Activated CD8-positive, alpha-beta memory T cell treated with anti-CD3 and anti-CD28 coated beads for 1 hour (primary cell): ENCODE results near the gene TRABD.

ENCODE experiments used
- DNase-seq, 2 donors: peaks; one replicate each; pipeline ENCODE4 v3.0.0-alpha.2; 2020; ENCODE audit warnings: low read depth in 1 of 2; ENCODE audit errors: extremely low read depth in 1 of 2

The TRABD gene

DNA sequence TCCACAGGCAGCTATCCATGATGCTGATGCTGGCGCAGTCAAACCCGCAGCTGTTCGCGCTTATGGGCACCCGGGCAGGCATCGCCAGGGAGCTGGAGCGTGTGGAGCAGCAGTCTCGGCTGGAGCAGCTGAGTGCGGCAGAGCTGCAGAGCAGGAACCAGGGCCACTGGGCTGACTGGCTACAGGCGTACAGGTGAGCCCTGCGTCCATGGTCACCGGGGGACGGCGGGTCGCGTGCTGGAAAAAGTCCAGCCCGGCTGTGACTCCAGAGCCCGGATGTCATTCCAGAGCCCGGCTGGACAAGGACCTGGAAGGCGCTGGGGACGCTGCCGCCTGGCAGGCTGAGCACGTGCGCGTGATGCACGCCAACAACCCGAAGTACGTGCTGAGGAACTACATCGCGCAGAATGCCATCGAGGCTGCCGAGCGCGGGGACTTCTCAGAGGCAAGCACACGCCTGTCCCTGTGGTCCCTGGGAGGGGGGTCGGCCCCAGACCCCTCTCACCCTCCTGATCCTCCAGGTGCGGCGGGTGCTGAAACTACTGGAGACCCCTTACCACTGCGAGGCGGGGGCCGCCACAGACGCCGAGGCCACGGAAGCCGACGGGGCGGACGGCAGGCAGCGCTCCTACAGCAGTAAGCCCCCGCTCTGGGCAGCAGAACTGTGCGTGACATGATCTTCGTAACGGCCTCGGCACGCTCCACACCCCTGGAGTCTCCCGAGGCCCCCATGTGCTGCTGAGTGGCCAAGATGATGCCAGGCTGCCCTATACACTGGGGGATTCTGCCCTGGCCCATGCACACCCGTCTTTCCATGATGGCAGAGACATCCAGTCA is 31.2 kb downstream of the TRABD start:
- DNase-seq, result no peak

DNA sequence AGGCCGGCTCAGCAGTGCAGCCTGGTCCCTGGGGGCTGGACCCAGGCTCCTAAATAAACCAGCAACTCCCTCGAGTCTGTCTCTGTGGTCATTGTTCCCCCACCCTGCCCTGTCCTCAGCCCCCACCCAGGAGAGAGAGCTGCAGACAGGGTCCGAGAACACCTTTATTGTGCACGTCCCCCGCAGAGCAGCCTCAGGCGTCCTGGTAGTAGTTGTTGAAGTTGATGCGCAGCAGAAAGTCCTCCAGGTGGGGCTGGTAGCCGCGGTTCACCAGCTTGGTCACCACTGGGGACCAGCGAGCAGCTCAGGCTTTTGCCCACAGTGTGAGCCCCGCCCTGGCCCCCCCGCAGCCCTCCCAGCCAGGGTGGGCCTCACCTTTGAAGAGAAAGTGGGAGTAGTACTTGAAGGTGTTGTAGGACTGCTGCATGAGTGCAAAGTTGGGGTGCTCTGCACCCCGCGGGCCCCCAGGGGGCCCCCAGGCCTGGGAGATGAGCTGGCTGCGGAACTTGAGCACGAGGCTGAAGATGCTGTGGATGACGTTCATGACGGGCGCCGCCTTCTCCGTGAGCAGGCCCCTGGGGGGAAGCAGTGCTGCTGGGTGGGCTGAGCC is 31.9 kb downstream of the TRABD start:
- DNase-seq, result no peak

DNA sequence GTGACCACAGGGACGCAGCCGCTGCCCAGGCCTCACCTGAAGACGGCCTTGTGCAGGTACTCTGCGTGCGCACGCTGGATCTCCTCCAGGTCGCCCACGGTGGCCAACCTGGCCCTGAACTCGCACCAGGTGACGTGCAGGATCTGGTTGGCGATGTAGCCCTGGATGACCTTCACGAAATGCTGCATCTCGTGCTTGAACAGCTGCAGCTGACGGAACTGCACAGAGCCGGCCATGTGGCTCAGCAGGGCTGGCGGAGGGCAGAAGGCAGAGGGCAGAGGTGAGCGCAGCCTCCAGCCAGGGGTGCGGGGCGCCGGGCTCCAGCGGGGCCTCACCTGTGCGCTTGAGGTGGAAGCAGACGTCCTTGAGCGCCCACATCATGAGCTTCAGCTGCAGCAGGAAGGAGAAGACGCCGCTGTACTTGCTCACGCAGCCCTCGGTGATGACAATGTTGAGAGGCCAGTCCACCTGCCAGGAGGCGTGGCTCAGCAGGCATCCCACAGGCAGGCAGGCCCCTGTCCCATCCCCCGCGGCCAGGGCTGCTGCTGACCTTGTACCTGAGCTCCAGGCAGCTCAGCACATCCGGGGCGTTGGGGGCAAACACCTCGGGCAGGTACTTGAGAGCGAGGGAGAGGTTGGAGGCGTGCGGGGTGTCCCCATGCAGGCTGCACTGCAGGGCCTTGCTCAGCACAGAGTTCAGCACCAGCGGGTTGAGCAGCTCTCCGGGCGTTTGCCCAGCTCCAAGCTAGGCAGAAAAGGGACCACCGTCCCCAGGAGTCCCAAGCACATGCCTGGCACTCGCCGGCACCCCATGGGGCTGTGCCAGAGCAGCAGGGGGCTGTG is 32.7 kb downstream of the TRABD start:
- no peak for DNase-seq

DNA sequence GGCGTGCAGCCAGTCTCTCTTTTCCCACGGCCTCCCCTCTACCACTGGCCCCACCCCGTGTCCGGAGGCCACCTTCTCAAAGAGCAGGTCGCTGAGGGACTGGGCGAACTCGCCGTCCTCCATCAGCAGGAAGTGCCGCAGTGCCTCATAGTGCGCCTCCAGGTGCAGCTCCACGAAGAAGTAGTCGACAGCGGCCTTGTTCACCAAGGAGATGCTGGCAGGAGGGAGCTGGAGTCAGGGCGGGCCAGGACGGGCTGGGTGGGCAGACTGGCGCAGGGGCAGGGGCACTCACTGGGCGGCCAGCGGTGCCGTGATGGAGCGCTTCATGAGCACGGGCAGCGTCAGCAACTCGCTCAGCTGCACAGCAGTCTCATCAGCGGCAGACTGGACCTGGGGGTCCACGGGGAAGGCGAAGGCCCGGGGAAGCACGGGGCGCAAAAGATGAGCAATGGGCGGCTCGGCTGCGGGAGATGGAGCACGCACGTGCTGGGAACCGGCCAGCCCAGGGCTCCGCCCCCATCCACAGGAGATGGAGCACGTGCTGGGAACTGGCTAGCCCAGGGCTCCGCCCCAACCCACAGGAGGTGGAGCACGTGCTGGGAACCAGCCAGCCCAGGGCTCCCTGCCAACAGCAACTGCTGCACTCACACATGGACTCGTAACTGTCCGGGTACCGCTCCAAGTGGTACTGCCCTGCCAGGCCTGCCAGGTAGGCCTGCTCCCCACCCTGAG is 33.4 kb downstream of the TRABD start:
- DNase-seq, result no peak

DNA sequence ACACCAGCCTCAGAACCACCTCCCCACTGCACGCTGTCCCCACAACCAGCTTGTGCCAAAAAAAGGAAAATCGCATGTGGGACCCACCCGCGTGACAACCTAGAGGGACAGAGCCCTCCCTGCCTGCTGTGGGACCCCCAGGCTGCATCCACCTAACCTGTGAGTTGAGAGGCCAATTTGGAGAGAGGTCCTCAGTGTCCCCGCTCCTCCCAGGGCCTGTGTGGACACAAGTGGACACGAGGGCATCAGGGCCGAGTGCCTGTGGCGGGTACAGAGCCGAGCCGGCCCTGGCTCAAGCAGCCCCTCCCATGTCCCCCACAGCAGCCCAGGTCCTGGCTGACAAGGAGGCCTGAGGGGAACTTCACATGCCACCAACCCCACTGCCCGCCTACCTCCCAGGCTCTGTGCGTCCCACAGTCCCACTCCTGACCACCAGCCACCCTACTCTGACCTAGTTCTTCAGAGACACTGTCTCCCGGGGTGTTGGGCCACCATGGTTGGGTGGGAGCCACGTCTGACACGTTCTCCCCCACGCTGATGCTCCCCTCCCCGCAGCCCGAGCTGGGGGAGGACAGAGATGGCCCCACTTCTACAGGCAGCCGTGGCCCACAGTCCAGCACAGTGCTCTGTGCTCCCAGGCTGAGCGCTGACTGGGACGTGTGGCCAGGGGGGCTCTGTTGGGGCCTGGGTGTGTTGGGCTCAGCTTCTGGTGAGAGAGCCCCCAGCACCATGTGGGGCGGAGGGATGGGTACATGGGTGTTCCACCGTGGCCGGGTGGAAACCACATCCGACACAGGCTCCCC is 34.3 kb downstream of the TRABD start:
- no peak for DNase-seq

DNA sequence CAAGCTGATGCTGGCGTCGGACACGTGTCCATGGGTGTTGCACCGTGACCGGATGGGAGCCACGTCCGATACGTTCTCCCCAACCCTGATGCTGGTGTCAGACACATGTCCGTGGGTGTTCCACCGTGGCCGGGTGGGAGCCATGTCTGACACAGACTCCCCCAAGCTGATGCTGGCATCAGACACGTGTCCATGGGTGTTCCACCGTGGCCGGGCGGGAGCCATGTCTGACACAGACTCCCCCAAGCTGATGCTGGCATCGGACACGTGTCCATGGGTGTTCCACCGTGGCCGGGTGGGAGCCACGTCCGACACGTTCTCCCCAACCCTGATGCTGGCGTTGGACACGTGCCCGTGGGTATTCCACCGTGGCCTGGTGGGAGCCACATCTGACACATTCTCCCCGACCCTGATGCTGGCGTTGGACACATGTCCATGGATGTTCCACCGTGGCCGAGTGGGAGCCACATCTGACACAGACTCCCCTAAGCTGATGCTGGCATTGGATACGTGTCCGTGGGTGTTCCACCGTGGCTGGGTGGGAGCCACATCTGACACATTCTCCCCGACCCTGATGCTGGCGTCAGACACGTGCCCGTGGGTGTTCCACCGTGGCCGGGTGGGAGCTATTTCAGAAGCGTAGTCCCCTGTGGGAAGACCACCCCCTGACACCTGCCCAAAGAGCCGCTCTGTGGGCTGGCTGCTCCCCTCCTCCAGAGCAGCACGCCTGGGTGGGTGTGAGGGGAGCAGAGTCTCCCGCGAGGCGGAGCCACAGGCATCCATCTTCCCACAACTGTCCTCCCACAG is 35.1 kb downstream of the TRABD start:
- DNase-seq, result no peak

DNA sequence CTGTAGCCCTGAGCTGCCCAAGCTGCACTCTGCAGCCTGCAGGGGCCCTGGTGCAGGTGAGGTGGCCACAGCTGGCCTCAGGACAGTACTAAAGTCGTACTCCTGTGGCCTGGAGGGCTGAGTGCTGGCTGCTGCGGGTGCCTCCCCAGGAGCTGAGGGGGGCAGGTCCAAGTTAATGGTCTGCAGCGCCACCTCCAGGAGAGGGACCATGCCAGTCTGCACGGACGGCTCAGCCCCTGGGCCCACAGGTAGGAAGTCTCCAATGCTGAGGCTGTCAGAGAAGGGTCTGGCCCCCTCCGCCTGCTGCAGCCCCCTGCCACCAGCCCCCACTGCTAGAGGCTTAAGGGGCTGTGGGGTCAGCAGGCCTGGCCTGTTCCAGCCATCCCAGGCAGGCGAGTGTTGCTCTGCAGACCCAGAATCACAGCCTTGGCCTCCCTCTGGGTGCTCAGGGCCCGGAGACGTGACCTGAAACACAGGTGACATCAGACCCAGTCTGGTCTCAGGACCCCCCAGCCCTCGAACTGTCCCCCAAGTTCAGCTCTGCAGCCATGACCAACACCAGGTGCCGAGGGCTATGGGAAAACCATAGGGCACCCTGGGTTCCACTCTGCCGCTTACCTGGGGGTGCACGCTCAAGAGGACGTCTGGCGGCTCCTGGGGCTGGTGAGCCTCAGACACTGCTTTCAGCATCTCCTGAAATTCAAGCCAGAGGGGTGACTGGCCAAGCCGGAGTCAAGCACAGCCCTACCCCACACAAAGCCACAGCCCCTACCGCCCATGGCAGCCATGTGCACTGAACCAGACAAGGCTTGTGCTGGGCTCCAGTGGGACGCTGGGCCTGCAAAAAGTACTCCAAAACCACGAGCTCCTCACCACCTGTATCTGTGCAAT is 35.9 kb downstream of the TRABD start:
- no peak for DNase-seq

DNA sequence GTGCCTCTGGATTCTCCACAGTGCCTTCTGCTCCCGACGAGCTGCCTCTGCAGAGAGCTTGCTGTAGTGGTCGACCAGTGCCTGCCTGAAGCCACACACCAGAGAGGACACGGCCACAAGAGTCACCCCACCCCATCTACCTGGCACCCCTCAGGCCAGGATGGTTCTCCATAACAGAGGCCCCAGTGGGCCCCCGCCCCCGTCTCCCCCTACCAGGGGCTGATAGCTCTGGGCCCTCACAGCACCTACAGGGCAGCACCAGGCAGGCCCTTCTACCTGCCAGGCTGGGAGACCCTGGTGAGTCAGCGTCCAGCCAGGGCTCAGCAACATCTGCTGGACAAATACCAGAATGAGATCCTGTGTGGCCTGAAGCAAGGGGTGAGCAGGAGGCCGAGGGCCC is 36.8 kb downstream of the TRABD start:
- no peak for DNase-seq

DNA sequence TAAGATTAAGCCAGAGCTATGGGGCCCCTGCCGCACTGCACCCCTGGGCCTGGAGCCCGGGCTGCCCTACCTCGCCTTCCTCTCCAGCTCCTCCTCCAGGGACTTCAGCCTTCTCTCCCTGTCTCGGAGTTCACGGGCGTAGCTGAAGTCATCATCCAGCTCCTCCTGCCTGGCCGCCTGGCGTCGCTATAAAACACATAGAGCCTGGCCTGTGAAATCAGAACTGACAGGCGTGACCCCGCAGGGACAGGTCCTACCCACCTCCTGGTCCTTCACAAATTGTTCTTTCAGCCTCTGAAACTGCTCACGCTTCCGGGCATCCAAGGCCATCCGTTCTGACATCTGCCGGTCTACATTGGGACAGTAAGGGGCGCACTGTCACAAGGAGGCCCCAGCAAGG is 38.4 kb downstream of the TRABD start:
- DNase-seq, result no peak

DNA sequence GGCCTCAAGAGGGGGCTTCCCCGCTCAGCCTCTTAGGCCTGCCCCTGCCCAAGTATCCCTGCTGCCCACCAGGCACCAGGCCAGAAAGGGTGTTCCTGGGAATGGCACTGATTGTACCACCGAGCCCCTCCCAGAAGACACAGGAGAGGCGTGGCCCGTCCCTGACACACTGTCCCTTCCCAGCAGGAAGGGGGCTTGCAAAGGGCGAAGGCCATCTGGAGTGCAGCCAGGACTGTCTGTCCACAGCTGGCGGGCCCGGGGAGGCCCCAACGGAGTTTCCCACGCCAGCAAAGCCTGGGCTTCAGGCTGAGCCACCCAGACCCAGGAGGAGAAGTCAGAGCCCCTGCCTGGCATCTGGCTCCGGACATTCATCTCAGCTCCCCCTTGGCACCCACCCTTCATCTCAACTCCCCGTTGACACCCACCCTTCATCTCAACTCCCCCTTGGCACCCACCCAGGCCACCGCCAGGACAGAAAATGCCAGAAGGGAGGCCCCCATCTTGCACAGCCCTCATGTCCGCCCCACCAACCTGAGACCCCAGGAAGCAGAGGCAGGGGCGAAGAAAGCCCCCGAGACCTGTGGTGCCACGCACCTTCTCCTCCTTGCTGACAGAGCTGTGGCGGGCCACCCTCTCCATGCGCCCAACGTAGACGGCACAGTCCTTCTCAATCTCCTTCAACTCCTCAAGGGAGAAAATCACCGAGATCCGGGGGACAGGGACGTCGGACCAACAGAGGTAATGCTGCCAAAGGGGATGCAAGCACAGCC is 39.7 kb downstream of the TRABD start:
- DNase-seq, result no peak

DNA sequence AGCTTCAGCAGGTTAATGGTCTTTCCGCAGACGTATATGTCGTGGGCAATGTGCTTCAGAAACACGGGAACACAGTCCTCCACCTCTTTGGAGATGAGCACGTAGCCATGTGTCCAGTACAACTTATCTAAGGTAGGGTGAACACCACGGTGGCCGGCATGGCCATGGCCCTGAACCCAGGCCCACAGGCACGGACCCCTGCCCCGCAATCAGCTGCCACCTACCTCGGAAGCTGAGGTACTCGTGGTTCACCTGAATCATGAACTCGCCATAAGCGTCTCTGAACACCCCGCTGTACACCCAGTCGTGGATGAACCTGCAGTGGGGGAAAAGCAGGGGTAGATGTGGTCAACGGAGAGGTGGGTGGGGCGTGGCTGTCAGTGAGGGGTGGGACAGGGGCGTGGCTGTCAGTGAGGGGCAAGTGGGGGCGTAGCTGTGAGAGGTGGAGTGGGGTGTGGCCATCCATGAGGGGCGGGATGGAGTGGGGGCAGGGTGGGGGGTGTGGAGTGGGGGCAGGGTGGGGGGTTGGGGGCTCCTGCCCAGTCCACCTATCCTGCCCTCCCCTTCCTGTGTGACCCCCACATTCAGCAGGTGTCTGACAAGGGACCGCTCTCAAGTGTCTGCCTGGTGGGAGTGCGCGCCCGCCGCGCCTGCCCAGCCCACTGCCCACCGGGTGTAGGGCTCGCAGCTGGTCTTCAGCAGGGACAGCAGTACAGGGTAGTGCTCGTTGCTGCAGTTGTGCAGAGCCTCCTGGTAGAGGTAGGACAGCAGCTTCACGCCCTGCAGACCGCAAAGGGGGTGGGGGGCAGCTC is 40.6 kb downstream of the TRABD start:
- no peak for DNase-seq

DNA sequence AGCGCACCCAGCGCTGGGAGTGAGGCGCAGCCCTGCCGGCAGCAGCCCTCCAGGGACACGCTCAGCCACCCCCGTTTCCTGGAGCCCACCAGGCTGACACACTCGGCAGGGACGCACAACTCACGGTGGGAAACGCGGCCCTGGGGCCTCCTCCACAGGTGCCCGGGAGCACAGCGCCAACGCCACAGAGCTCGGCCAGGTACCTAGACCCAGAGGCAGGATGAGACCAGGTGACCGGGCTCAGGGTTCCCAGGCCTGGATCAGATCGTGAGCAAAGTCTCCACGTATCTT is 41.1 kb downstream of the TRABD start:
- DNase-seq, result no peak

DNA sequence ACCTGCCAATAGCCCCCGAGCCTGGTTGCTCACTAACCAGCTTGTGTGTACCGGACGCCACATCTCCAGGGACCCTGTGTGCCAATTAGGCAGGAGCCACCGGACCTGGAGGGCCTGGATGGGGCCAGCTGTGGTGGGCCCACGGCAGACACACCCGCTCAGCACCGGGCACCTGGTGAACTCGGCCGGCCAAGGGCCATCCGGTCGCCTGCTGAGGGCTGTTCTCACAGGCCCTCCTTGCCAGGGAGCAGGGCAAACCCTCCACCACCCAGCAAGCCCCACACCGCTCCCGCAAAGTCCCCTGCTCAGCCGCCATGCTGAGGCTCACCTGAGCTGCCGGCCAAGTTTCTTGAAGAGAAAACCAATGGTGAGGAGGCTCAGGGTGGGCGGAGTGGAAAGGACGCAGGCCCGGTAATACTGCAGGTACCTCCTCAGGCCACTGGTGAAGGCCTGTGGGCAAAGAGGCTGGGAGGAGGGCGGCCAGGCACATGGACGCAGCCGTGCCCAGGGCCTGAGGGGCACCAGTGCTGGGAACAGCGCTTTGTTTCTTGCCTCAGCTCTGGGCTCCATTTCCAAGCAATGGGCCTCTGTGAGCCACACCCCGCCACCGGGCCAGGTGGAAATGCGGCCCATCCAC is 42.0 kb downstream of the TRABD start:
- DNase-seq, result no peak

DNA sequence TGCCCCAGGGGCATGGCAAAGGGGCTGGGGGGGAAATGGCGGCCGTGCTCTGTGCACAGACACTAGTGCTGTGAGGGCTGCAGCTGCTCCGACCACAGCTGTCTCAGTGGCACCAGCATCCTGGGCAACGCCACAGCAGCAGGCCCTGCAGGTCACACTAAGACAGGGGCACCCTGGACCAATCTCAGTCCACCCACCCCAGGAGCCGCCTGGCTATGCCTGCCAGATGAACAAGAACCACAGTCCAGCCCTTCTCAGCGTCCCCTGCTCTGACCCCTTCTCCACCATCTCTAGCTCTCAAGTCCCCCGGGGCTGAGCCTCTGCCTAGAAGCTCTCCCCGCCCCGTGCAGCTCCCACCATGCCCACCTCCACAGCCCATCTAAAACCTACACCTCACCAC is 42.7 kb downstream of the TRABD start:
- DNase-seq, result no peak

DNA sequence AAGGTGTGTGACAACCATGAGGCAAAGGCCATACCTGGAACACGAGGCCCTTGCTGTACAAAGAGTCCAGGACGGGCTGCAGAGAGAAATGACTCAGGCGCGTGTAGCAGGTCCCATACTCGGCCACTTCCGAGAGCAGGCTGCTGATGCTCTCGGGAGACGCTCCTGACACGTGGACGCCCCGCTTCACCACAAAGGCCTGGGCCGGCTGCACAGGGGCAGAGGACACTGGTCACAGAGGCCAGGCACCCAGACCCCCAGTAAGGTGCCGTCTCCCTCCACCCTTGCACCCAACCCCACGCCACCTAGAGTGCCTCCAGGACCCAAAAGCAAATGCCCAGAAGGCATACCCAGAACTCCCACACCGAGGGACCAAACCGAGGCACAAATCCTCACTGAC is 43.7 kb downstream of the TRABD start:
- DNase-seq, result no peak

DNA sequence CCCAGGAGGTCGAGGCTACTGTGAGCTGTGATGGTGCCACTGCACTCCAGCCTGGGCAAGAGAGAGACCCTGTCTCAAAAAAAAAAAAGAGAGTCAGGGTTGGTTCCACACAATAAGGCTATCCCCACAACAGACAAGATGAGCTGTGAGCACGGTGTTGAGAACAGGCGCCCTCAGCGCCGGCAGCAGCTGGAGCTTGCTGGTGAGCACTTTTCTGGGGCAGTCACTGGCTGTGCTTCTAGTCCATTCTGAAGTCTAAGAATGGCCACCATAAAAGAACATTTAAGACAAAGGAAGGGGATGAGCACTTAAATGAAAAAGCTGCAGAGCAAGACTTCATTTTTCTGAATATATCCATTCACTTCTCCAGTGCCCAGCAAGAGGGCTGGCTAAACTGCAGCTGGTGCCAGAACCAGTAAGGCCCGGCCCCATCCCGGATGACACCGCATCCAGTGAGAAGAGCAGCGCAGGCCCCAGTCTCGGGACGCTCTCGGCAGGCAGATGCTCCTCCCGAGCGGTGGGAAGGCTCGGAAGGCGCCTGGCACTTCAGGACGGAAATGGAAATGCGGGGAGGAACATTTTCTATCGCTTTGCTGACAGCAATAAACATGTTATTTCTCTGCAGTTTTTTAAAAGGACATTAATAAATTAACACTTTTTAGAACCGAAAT is 46.9 kb downstream of the TRABD start:
- DNase-seq, result no peak
